ENCODE results near the gene TMEM72. TPM values are rescaled to one million over a fixed set of nuclear protein-coding genes. Genes with fewer than 3 reads are reported as not detected.

Gene TMEM72
- total RNA-seq, 1 donor from 2014 or later = not detected

GRCh38 chr10:44979281-44980191 lies 68.4 kb downstream of the TMEM72 start:
- Mint-ChIP-seq H3K27me3 (peaks cover 2% of the 10 kb centered on the region), H3K4me1 (peaks cover 3% of the 10 kb centered on the region), H3K27ac (no peak overlapping the region), H3K36me3 (ENCODE audit: low read depth) (no peaks in the 10 kb centered on the region), H3K9me3 (no peaks in the 10 kb centered on the region), H3K4me3 (no peak overlapping the region)
- intact Hi-C loops (cut with micrococcal nuclease) = no loop called here
- no peak for TF ChIP-seq CTCF (IDR thresholded peaks at IDR 0.05)
- ChIA-PET POLR2A (no interaction called here), CTCF (interaction anchor here (1.2 to 4.2 kb wide), 3 partner anchors 44 to 47 kb away, joined by 3 to 50 read pairs (median 5); no protein-coding TSS in a partner anchor)
- ATAC-seq (ENCODE audit: low read depth) (no peak), DNase-seq (no peak)

GRCh38 chr10:44980309-44981171 lies 69.4 kb downstream of the TMEM72 start:
- no peak for TF ChIP-seq CTCF (IDR thresholded peaks at IDR 0.05)
- no peak overlapping the region for H3K27ac Mint-ChIP-seq
- intact Hi-C loops (cut with micrococcal nuclease) = no loop called here
- peaks cover 2% of the 10 kb centered on the region for H3K27me3 Mint-ChIP-seq
- no peaks in the 10 kb centered on the region for H3K4me1 Mint-ChIP-seq
- no peaks in the 10 kb centered on the region for H3K9me3 Mint-ChIP-seq
- H3K4me3 Mint-ChIP-seq = no peak overlapping the region
- ChIA-PET CTCF (interaction anchor here (1.2 kb wide), 1 partner anchor 48 kb away, joined by 5 read pairs; no protein-coding TSS in a partner anchor), POLR2A (no interaction called here)
- no peak for ATAC-seq (ENCODE audit: low read depth)
- DNase-seq = no peak
- no peaks in the 10 kb centered on the region for H3K36me3 Mint-ChIP-seq (ENCODE audit: low read depth)

- intact Hi-C loops (cut with micrococcal nuclease) = no loop called here
- Mint-ChIP-seq H3K27me3 (peaks cover 2% of the 10 kb centered on the region), H3K4me1 (no peaks in the 10 kb centered on the region), H3K27ac (no peak overlapping the region), H3K9me3 (no peaks in the 10 kb centered on the region), H3K36me3 (ENCODE audit: low read depth) (no peaks in the 10 kb centered on the region), H3K4me3 (no peak overlapping the region)
- no peak for ATAC-seq (ENCODE audit: low read depth)
- ChIA-PET POLR2A (no interaction called here), CTCF (no interaction called here)
- no peak for DNase-seq
- no peak for TF ChIP-seq CTCF (IDR thresholded peaks at IDR 0.05)
These were observed 70.3 kb downstream of the TMEM72 start for GRCh38 chr10:44981172-44982113.

- no peaks in the 10 kb centered on the region for H3K36me3 Mint-ChIP-seq (ENCODE audit: low read depth)
- ATAC-seq (ENCODE audit: low read depth) (no peak), DNase-seq (no peak)
- no peaks in the 10 kb centered on the region for H3K9me3 Mint-ChIP-seq
- H3K27ac Mint-ChIP-seq = no peak overlapping the region
- H3K4me1 Mint-ChIP-seq = no peaks in the 10 kb centered on the region
- H3K4me3 Mint-ChIP-seq = no peak overlapping the region
- ChIA-PET CTCF (no interaction called here), POLR2A (no interaction called here)
- intact Hi-C loops (cut with micrococcal nuclease) = no loop called here
- no peak for TF ChIP-seq CTCF (IDR thresholded peaks at IDR 0.05)
- peaks cover 2% of the 10 kb centered on the region for H3K27me3 Mint-ChIP-seq
These were observed 71.0 kb downstream of the TMEM72 start for GRCh38 chr10:44982114-44982460.

Measured in activated B cell treated with CpG ODN at 0.5 μM for 24 hours (primary cell).